ENCODE measurements around the gene RARRES2. TPM values are rescaled to one million over a fixed set of nuclear protein-coding genes. Genes with fewer than 3 reads are reported as not detected.

Gene RARRES2
- total RNA-seq, 1 experiment from 2014 or later: 60.9 TPM

GRCh38 chr7:150324373-150324961, 17.0 kb downstream of the RARRES2 start:
- H3K4me2 ChIP-seq (ENCODE audit: insufficient read depth, insufficient read length, low read length): peak overlapping the region; percentile 41
- no peak for TF ChIP-seq CTCF (conservative IDR thresholded peaks at IDR 0.05)
- H3T11ph ChIP-seq (ENCODE audit: low read length): no peak overlapping the region
- Mint-ChIP-seq H3K27me3 (ENCODE audit: low read depth) (peaks cover 29% of the 10 kb centered on the region), H3K27ac (peak overlapping the region in 2 of 3 experiments; percentile 14 to 84; a peak in 3 of 7 replicates), H3K4me1 (peaks cover 33 to 48% of the 10 kb centered on the region in 2 experiments), H3K36me3 (ENCODE audit: insufficient read depth in 1 of 3, low read depth in 3 of 3) (peaks cover 0 to 46% (median 0%) of the 10 kb centered on the region in 3 experiments; a peak in 3 of 7 replicates), H3K9me3 (no peaks in the 10 kb centered on the region), H3K4me3 (peak overlapping the region in 1 of 2 experiments; percentile 87; a peak in 2 of 5 replicates)
- no peak overlapping the region for H4K8ac ChIP-seq (replicated peaks; ENCODE audit: insufficient read length, low read depth, low read length)
- H3K9ac ChIP-seq (ENCODE audit: extremely low read depth, insufficient read length, low read length): no peak overlapping the region
- no peak overlapping the region for H2BK5ac ChIP-seq (ENCODE audit: insufficient read length, low read length)
- H2BK15ac ChIP-seq (ENCODE audit: low read depth, low read length): no peak overlapping the region
- no peak overlapping the region for H2BK12ac ChIP-seq (ENCODE audit: insufficient read length, low read depth, low read length)
- WGBS (ENCODE audit: extremely low coverage, insufficient read length, low lambda C conversion rate): no CpG with 5 or more reads among the region's 12 CpGs
- no peak overlapping the region for H3K4ac ChIP-seq (ENCODE audit: low read depth, low read length)
- H4K91ac ChIP-seq (ENCODE audit: insufficient read length, low read depth, low read length): no peak overlapping the region
- no peak for DNase-seq
- no peaks in the 10 kb centered on the region for H3K27me3 ChIP-seq (ENCODE audit: insufficient read depth, low read length)
- H3K14ac ChIP-seq (ENCODE audit: insufficient read depth, low read length): no peak overlapping the region
- H3K23ac ChIP-seq (ENCODE audit: insufficient read length, low read depth, low read length): no peak overlapping the region
- H3K79me2 ChIP-seq (ENCODE audit: insufficient read depth, low read length): no peaks in the 10 kb centered on the region
- no peak overlapping the region for H2AK5ac ChIP-seq (ENCODE audit: insufficient read length, low read length)
- H3K18ac ChIP-seq (ENCODE audit: insufficient read length, low read depth, low read length): no peak overlapping the region
- no peak overlapping the region for H3K56ac ChIP-seq (ENCODE audit: insufficient read length, low read depth, low read length)
- no peak overlapping the region for H4K5ac ChIP-seq (ENCODE audit: insufficient read length, low read depth, low read length)
- peaks cover 12% of the 10 kb centered on the region; the same call in 1 of the 2 replicates for H3K4me1 ChIP-seq (ENCODE audit: insufficient read depth, low read length)
- no peak overlapping the region for H2AFZ ChIP-seq (ENCODE audit: low read length)
- no peaks in the 10 kb centered on the region for H3K79me1 ChIP-seq (ENCODE audit: insufficient read depth, low read depth, low read length, poor library complexity, severe bottlenecking)
- no peak overlapping the region for H3K27ac ChIP-seq (ENCODE audit: insufficient read length, low read depth, low read length)
- H2BK120ac ChIP-seq (ENCODE audit: low read depth, low read length, poor library complexity, severe bottlenecking): no peak overlapping the region
- no peak overlapping the region for H2BK20ac ChIP-seq (ENCODE audit: low read depth, low read length, poor library complexity, severe bottlenecking)
- H4K20me1 ChIP-seq (ENCODE audit: control insufficient read depth, insufficient read depth, insufficient read length): no peaks in the 10 kb centered on the region
- peaks cover 7% of the 10 kb centered on the region for H3K23me2 ChIP-seq (ENCODE audit: insufficient read length, low read depth, low read length, poor library complexity, severe bottlenecking)
- no peaks in the 10 kb centered on the region for H3K9me3 ChIP-seq (ENCODE audit: control insufficient read depth, low read depth, low read length)
